H1 (cell line): ENCODE results near the gene ALPL. TPM values are rescaled to one million over a fixed set of nuclear protein-coding genes. Genes with fewer than 3 reads are reported as not detected.

Source experiments
- CTCF ChIA-PET: fragments of 300-600 bp; sonication (Branson Sonifier 250); formaldehyde crosslinking; loops from one replicate; lab custom pipeline; 2021; ENCODE audit not compliant: partially characterized antibody; lab: Charles Lee
- POLR2A ChIA-PET: fragments of 300-600 bp; sonication (Branson Sonifier 250); formaldehyde crosslinking; loops from one replicate; lab custom pipeline; 2021; ENCODE audit warnings: inconsistent platforms; ENCODE audit not compliant: partially characterized antibody; lab: Charles Lee
- DNase-seq, 2 experiments: peaks; one replicate each; pipeline versions ENCODE4 v3.0.0 to v3.0.0-alpha.2; 2010 to 2022; ENCODE audit warnings: low spot score in 2 of 2, low read depth in 1 of 2, mixed read lengths in 1 of 2
- FAIRE-seq: peaks from 2 replicates; lab custom pipeline; 2011; peaks lifted over from hg19 to GRCh38; lab: Jason Lieb, UNC
- H2AFZ ChIP-seq: 2 replicates; pipeline ENCODE4 v1.8.1; 2012; ENCODE audit warnings: low read length, inconsistent platforms
- H2AK5ac ChIP-seq: 2 replicates; pipeline ENCODE4 v1.6.1; 2013; ENCODE audit warnings: low read depth, low read length
- H2BK120ac ChIP-seq: replicated peaks from 2 replicates; pipeline ENCODE3; 2013; ENCODE audit warnings: low read depth, low read length, inconsistent platforms
- H2BK12ac ChIP-seq: 2 replicates; pipeline ENCODE4 v1.6.1; 2013; ENCODE audit warnings: low read depth, low read length
- H2BK15ac ChIP-seq: 2 replicates; pipeline ENCODE4 v1.6.1; 2013; ENCODE audit warnings: low read length
- H2BK20ac ChIP-seq: 2 replicates; pipeline ENCODE4 v1.6.1; 2013; ENCODE audit warnings: low read length
- H2BK5ac ChIP-seq: 2 replicates; pipeline ENCODE4 v1.6.1; 2013; ENCODE audit warnings: low read depth, low read length
- H3K14ac ChIP-seq: 2 replicates; pipeline ENCODE4 v1.6.1; 2013; ENCODE audit warnings: inconsistent platforms; ENCODE audit not compliant: insufficient read length
- H3K18ac ChIP-seq: 2 replicates; pipeline ENCODE4 v1.6.1; 2013; ENCODE audit warnings: low read length; ENCODE audit errors: extremely low read depth
- H3K23ac ChIP-seq: 2 replicates; pipeline ENCODE4 v1.6.1; 2013; ENCODE audit warnings: inconsistent platforms; ENCODE audit not compliant: insufficient read length
- H3K23me2 ChIP-seq: 2 replicates; pipeline ENCODE4 v1.6.1; 2013; ENCODE audit warnings: low read depth, low read length
- H3K27ac ChIP-seq: 2 replicates; pipeline ENCODE4 v1.6.1; 2011; ENCODE audit warnings: low read depth, low read length, inconsistent platforms
- H3K27me3 ChIP-seq, 4 experiments: replicated peaks in 1 of 4; 1 replicate in 1 of 4; 2 replicates in 3 of 4; pipeline versions ENCODE4 v1.6.1 to v1.8.1; 2011 to 2013; ENCODE audit warnings: low read length in 3 of 4, mild to moderate bottlenecking in 3 of 4, inconsistent platforms in 2 of 4, mixed read lengths in 2 of 4, moderate library complexity in 1 of 4; ENCODE audit not compliant: control insufficient read depth in 3 of 4, insufficient read depth in 3 of 4; ENCODE audit errors: extremely low read depth in 1 of 4
- H3K36me3 ChIP-seq, 4 experiments: 2 replicates each; pipeline versions ENCODE4 v1.6.1 to v1.8.1; 2011 to 2013; ENCODE audit warnings: mild to moderate bottlenecking in 4 of 4, low read length in 3 of 4, moderate library complexity in 2 of 4, control low read depth in 1 of 4, inconsistent platforms in 1 of 4; ENCODE audit not compliant: insufficient read depth in 4 of 4, control insufficient read depth in 2 of 4
- H3K4ac ChIP-seq: replicated peaks from 2 replicates; pipeline ENCODE3; 2013; ENCODE audit warnings: low read length, low read depth, mixed read lengths, inconsistent platforms; ENCODE audit not compliant: insufficient read length
- H3K4me1 ChIP-seq, 4 experiments: replicated peaks in 1 of 4; 1 replicate in 1 of 4; 2 replicates in 3 of 4; pipeline versions ENCODE4 v1.6.1 to v1.8.1; 2011 to 2013; ENCODE audit warnings: low read length in 3 of 4, inconsistent platforms in 2 of 4, mixed read lengths in 1 of 4; ENCODE audit not compliant: insufficient read depth in 4 of 4, control insufficient read depth in 3 of 4
- H3K4me2 ChIP-seq, 2 experiments: 2 replicates each; pipeline versions ENCODE4 v1.6.1 to v1.8.1; 2011 to 2013; ENCODE audit warnings: low read depth in 2 of 2, low read length in 2 of 2, control low read depth in 1 of 2, inconsistent platforms in 1 of 2, mild to moderate bottlenecking in 1 of 2; ENCODE audit not compliant: insufficient read depth in 1 of 2
- H3K4me3 ChIP-seq, 4 experiments: fragments of 200-600, 300-600 bp in 1 of 4; sonication (generic), shearing (Covaris generic), sonication (Bioruptor Twin) in 1 of 4; 2 replicates each; pipeline versions ENCODE4 v1.5.1 to v1.8.1; 2011 to 2016; ENCODE audit warnings: low read length in 4 of 4, low read depth in 3 of 4, control low read depth in 2 of 4, inconsistent platforms in 2 of 4, mild to moderate bottlenecking in 2 of 4, mixed read lengths in 1 of 4, moderate library complexity in 1 of 4; ENCODE audit not compliant: insufficient read depth in 2 of 4; ENCODE audit errors: extremely low read depth in 1 of 4
- H3K56ac ChIP-seq: replicated peaks from 2 replicates; pipeline ENCODE3; 2013; ENCODE audit warnings: low read depth, mild to moderate bottlenecking, mixed read lengths, low read length, inconsistent platforms; ENCODE audit not compliant: insufficient read length
- H3K79me1 ChIP-seq: 2 replicates; pipeline ENCODE4 v1.6.1; 2013; ENCODE audit warnings: low read depth, low read length, control low read depth
- H3K79me2 ChIP-seq, 2 experiments: 2 replicates each; pipeline versions ENCODE4 v1.6.1 to v1.8.1; 2012 to 2013; ENCODE audit warnings: low read length in 2 of 2, mild to moderate bottlenecking in 2 of 2, inconsistent platforms in 1 of 2; ENCODE audit not compliant: insufficient read depth in 2 of 2, control insufficient read depth in 1 of 2
- H3K9ac ChIP-seq, 4 experiments: replicated peaks in 1 of 4; 1 replicate in 1 of 4; 2 replicates in 3 of 4; pipeline versions ENCODE4 v1.6.1 to v1.8.1; 2011 to 2013; ENCODE audit warnings: low read depth in 3 of 4, low read length in 3 of 4, control low read depth in 2 of 4, mild to moderate bottlenecking in 2 of 4, moderate library complexity in 2 of 4, inconsistent platforms in 1 of 4; ENCODE audit errors: extremely low read depth in 1 of 4
- H3K9me3 ChIP-seq, 2 experiments: 2 replicates each; pipeline versions ENCODE4 v1.6.1 to v1.8.1; 2012 to 2013; ENCODE audit warnings: mild to moderate bottlenecking in 2 of 2, moderate library complexity in 2 of 2, control low read depth in 1 of 2, inconsistent platforms in 1 of 2, low read depth in 1 of 2, low read length in 1 of 2, mixed read lengths in 1 of 2; ENCODE audit not compliant: insufficient read depth in 2 of 2
- H4K20me1 ChIP-seq, 2 experiments: replicated peaks in 1 of 2; 2 replicates each; pipeline versions ENCODE3 to v1.8.1; 2011 to 2013; ENCODE audit warnings: inconsistent platforms in 2 of 2, low read length in 2 of 2, mild to moderate bottlenecking in 1 of 2; ENCODE audit not compliant: insufficient read depth in 2 of 2, control insufficient read depth in 1 of 2
- H4K5ac ChIP-seq: 2 replicates; pipeline ENCODE4 v1.6.1; 2013; ENCODE audit warnings: low read length, low read depth, mixed read lengths, inconsistent platforms; ENCODE audit not compliant: insufficient read length
- H4K8ac ChIP-seq: 2 replicates; pipeline ENCODE4 v1.8.0; 2013; ENCODE audit warnings: mild to moderate bottlenecking, moderate library complexity, low read length, inconsistent platforms; ENCODE audit not compliant: insufficient read depth; ENCODE audit errors: extremely low read depth
- H4K91ac ChIP-seq: replicated peaks from 2 replicates; pipeline ENCODE3; 2013; ENCODE audit warnings: low read length, mixed read lengths, inconsistent platforms; ENCODE audit not compliant: insufficient read length
- ASH2L ChIP-seq: fragments of 200-600, 300-600 bp; sonication (generic); IDR thresholded peaks from one replicate; pipeline ENCODE4 v1.7.1; 2017; ENCODE audit warnings: low read length
- BCL11A ChIP-seq, 2 experiments: IDR thresholded peaks; one replicate each; pipeline ENCODE4 v1.6.1; 2011; ENCODE audit warnings: low read depth in 2 of 2, low read length in 2 of 2, mild to moderate bottlenecking in 2 of 2
- EGR1 ChIP-seq: IDR thresholded peaks from 2 replicates; pipeline ENCODE4 v1.6.1; 2011; ENCODE audit warnings: low read depth, low read length, borderline replicate concordance
- MAX ChIP-seq: IDR thresholded peaks from 2 replicates; pipeline ENCODE4 v1.6.1; 2012; ENCODE audit warnings: inconsistent platforms
- RNF2 ChIP-seq: fragments of 200-900, 300-1000 bp; sonication (generic); IDR thresholded peaks from 2 replicates; pipeline ENCODE4 v1.7.1; 2016; ENCODE audit warnings: borderline replicate concordance, low read depth, mild to moderate bottlenecking, antibody characterized with exemption, low read length; ENCODE audit not compliant: poor library complexity, severe bottlenecking; ENCODE audit errors: missing control alignments
- SIN3A ChIP-seq, 2 experiments: IDR thresholded peaks in 1 of 2; conservative IDR thresholded peaks in 1 of 2; 2 replicates each; pipeline ENCODE4 v1.6.1; 2011 to 2012; ENCODE audit warnings: low read length in 2 of 2, improper control_type of control experiment in 1 of 2, low read depth in 1 of 2, mild to moderate bottlenecking in 1 of 2
- SP4 ChIP-seq: IDR thresholded peaks from 2 replicates; pipeline ENCODE4 v1.6.1; 2012; ENCODE audit warnings: low read length, inconsistent platforms
- TAF7 ChIP-seq: optimal IDR thresholded peaks from 2 replicates; pipeline ENCODE3; 2011; ENCODE audit warnings: low read depth, mild to moderate bottlenecking, inconsistent platforms, low read length, moderate library complexity, borderline replicate concordance
- YY1 ChIP-seq: IDR thresholded peaks from 2 replicates; pipeline ENCODE4 v1.6.1; 2011; ENCODE audit warnings: low read depth, mild to moderate bottlenecking, low read length
- WGBS, 2 experiments: shearing (Covaris generic) in 1 of 2; methylation state at CpG; one replicate each; pipeline versions ENCODE4 v1.1.6 to v1.1.7; 2013 to 2015; ENCODE audit warnings: low lambda C conversion rate in 2 of 2, mixed read lengths in 2 of 2, inconsistent platforms in 1 of 2, low coverage in 1 of 2, missing lambda C conversion rate in 1 of 2; ENCODE audit not compliant: insufficient replicate concordance in 2 of 2, insufficient coverage in 1 of 2, insufficient read length in 1 of 2; ENCODE audit errors: extremely low coverage in 1 of 2, missing lambda C conversion rate in 1 of 2; 5-methylcytosine and 5-hydroxymethylcytosine counted together
- polyA plus RNA-seq, 7 experiments: library from polyadenylated mRNA; depleted of rRNA in 3 of 7; stranded (reverse) in 5 of 7; unstranded in 2 of 7; fragments of >200 nt in 5 of 7; fragments of 200-250 nt in 2 of 7; gene quantifications; 1 replicate in 5 of 7; 2 replicates in 1 of 7; 4 replicates in 1 of 7; pipeline versions ENCODE4 v1.2.1 to v1.2.3, GENCODE V29; 2011 to 2013; ENCODE audit warnings: missing spikeins in 2 of 7, mixed read lengths in 2 of 7
- total RNA-seq: library from RNA; stranded (reverse); fragmentation: NEBNext Ultra II Directional; extraction: Animal tissue kit (Norgen Biotek cat#: 25700); gene quantifications from 2 replicates; pipeline ENCODE4 v1.2.1, GENCODE V29; 2021

The ALPL gene
- total and polyA plus RNA-seq, 2 of the 8 experiments (the other 6 are each of a cell fraction or from before 2014, with no cell fraction given) = 175 to 362 TPM

DNA sequence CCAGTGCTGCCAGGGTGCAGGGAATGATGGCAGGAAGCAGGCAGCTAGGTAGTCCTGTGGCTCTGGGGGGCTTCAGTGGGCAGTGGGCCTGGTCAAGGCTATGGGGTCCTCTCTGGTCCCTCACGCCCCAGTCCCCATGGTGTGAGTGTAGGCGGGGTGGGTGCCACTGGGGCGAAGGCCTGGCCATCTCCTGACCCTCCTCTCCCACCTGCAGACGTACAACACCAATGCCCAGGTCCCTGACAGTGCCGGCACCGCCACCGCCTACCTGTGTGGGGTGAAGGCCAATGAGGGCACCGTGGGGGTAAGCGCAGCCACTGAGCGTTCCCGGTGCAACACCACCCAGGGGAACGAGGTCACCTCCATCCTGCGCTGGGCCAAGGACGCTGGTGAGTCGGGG is 53.7 kb downstream of the ALPL start:
- H3K18ac ChIP-seq = no peak overlapping the region
- H4K8ac ChIP-seq = peak overlapping the region; percentile 9; the same call in 1 of the 2 replicates
- no peak overlapping the region for H2AFZ ChIP-seq
- DNase-seq = no peak
- peaks cover 2 to 8% (median 4%) of the 10 kb centered on the region in 4 experiments; a peak in 5 of 8 replicates for H3K36me3 ChIP-seq
- peaks cover 2 to 7% of the 10 kb centered on the region in 2 experiments for H4K20me1 ChIP-seq
- H2BK15ac ChIP-seq = no peak overlapping the region
- no peaks in the 10 kb centered on the region for H3K79me2 ChIP-seq
- 90% methylated on average over 15 of the region's 15 CpGs; no CpG with 5 or more reads in 1 of the 2 experiments for WGBS, 2 experiments
- no peak overlapping the region for H4K5ac ChIP-seq
- no peak overlapping the region for H3K27ac ChIP-seq
- no peak overlapping the region for H3K14ac ChIP-seq
- H3K4me2 ChIP-seq = no peak overlapping the region
- no peak overlapping the region for H3K4ac ChIP-seq
- no peaks in the 10 kb centered on the region; a peak in 2 of 7 replicates for H3K4me1 ChIP-seq
- H3K9ac ChIP-seq = no peak overlapping the region
- H3K27me3 ChIP-seq = no peaks in the 10 kb centered on the region
- H2BK5ac ChIP-seq = peak overlapping the region; percentile 21; the same call in 1 of the 2 replicates
- no peak overlapping the region for H3K4me3 ChIP-seq
- peaks cover 3% of the 10 kb centered on the region; the same call in 1 of the 2 replicates for H3K79me1 ChIP-seq
- POLR2A ChIA-PET = no interaction called here
- TF ChIP-seq EGR1 (no peak), BCL11A (IDR thresholded peaks at IDR 0.05; ENCODE audit: low read depth in 2 of 2, low read length in 2 of 2) (no peak), SP4 (no peak), ASH2L (no peak), YY1 (no peak), TAF7 (no peak), MAX (no peak), RNF2 (no peak), SIN3A (conservative IDR thresholded peaks at IDR 0.05 in 1 of 2, IDR thresholded peaks at IDR 0.05 in 1 of 2; ENCODE audit: low read depth in 1 of 2, low read length in 2 of 2) (no peak)
- TF ChIP-seq, all 59 proteins: peak for 0
- no peak overlapping the region for H2BK12ac ChIP-seq
- FAIRE-seq = no peak
- no peak overlapping the region for H2BK120ac ChIP-seq
- no peaks in the 10 kb centered on the region for H3K9me3 ChIP-seq
- no peaks in the 10 kb centered on the region for H3K23me2 ChIP-seq
- H2AK5ac ChIP-seq = no peak overlapping the region
- CTCF ChIA-PET = interaction anchor here (0.6 to 4.2 kb wide), 5 partner anchors 11 to 361 kb away, joined by 3 to 17 read pairs (median 4); no protein-coding TSS in a partner anchor
- no peak overlapping the region for H3K23ac ChIP-seq
- H3K56ac ChIP-seq = no peak overlapping the region
- no peak overlapping the region for H4K91ac ChIP-seq
- no peak overlapping the region for H2BK20ac ChIP-seq
